HL-60 (cell line): ENCODE data around the gene VPREB3.

ENCODE experiments used
- DNase-seq, 2 experiments: peaks; one replicate each; pipeline ENCODE4 v3.0.0-alpha.2; 2010 to 2020; ENCODE audit warnings: low read depth in 1 of 2, low spot score in 1 of 2
- H3K27ac ChIP-seq: fragments of 250-450 bp; sonication (Bioruptor Pico); replicated peaks from 2 replicates; pipeline ENCODE4 v1.5.1; 2020; ENCODE audit warnings: mild to moderate bottlenecking, moderate library complexity
- H3K27me3 ChIP-seq: fragments of 250-450 bp; sonication (Bioruptor Pico); 2 replicates; pipeline ENCODE4 v1.5.1; 2021; ENCODE audit warnings: mild to moderate bottlenecking, moderate library complexity; ENCODE audit not compliant: insufficient read depth, poor library complexity, severe bottlenecking
- H3K4me3 ChIP-seq: replicated peaks from 2 replicates; pipeline ENCODE4 v1.5.1; 2011; ENCODE audit warnings: mild to moderate bottlenecking, control low read depth, low read length; ENCODE audit not compliant: insufficient read depth
- CTCF ChIP-seq: IDR thresholded peaks from one replicate; pipeline ENCODE4 v1.5.1; 2011; ENCODE audit warnings: low read length, control low read depth, inconsistent platforms; ENCODE audit not compliant: insufficient read depth
- GABPA ChIP-seq: IDR thresholded peaks from 2 replicates; pipeline ENCODE4 v1.6.1; 2012; ENCODE audit warnings: low read depth
- POLR2AphosphoS5 ChIP-seq: IDR thresholded peaks from 2 replicates; pipeline ENCODE4 v1.6.1; 2012; ENCODE audit warnings: low read depth
- SPI1 ChIP-seq: IDR thresholded peaks from 2 replicates; pipeline ENCODE4 v1.6.1; 2012; ENCODE audit warnings: low read depth, mild to moderate bottlenecking, borderline replicate concordance
- TF ChIP-seq, protein P1 (sequence below): IDR thresholded peaks from 2 replicates; pipeline ENCODE4 v1.6.1; 2012; ENCODE audit warnings: low read depth; ENCODE audit not compliant: insufficient replicate concordance

VPREB3 gene

GRCh38 chr22:23782252-23782651 is 28.0 kb upstream of the VPREB3 start:
- Histone ChIP-seq H3K27ac (no peak overlapping the region), H3K27me3 (no peaks in the 10 kb centered on the region)
- no peak for TF ChIP-seq CTCF
- no peak for TF ChIP-seq SPI1
- TF ChIP-seq, protein P1, sequence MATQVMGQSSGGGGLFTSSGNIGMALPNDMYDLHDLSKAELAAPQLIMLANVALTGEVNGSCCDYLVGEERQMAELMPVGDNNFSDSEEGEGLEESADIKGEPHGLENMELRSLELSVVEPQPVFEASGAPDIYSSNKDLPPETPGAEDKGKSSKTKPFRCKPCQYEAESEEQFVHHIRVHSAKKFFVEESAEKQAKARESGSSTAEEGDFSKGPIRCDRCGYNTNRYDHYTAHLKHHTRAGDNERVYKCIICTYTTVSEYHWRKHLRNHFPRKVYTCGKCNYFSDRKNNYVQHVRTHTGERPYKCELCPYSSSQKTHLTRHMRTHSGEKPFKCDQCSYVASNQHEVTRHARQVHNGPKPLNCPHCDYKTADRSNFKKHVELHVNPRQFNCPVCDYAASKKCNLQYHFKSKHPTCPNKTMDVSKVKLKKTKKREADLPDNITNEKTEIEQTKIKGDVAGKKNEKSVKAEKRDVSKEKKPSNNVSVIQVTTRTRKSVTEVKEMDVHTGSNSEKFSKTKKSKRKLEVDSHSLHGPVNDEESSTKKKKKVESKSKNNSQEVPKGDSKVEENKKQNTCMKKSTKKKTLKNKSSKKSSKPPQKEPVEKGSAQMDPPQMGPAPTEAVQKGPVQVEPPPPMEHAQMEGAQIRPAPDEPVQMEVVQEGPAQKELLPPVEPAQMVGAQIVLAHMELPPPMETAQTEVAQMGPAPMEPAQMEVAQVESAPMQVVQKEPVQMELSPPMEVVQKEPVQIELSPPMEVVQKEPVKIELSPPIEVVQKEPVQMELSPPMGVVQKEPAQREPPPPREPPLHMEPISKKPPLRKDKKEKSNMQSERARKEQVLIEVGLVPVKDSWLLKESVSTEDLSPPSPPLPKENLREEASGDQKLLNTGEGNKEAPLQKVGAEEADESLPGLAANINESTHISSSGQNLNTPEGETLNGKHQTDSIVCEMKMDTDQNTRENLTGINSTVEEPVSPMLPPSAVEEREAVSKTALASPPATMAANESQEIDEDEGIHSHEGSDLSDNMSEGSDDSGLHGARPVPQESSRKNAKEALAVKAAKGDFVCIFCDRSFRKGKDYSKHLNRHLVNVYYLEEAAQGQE = no peak
- TF ChIP-seq POLR2AphosphoS5 = no peak
- no peak for TF ChIP-seq GABPA

DNA sequence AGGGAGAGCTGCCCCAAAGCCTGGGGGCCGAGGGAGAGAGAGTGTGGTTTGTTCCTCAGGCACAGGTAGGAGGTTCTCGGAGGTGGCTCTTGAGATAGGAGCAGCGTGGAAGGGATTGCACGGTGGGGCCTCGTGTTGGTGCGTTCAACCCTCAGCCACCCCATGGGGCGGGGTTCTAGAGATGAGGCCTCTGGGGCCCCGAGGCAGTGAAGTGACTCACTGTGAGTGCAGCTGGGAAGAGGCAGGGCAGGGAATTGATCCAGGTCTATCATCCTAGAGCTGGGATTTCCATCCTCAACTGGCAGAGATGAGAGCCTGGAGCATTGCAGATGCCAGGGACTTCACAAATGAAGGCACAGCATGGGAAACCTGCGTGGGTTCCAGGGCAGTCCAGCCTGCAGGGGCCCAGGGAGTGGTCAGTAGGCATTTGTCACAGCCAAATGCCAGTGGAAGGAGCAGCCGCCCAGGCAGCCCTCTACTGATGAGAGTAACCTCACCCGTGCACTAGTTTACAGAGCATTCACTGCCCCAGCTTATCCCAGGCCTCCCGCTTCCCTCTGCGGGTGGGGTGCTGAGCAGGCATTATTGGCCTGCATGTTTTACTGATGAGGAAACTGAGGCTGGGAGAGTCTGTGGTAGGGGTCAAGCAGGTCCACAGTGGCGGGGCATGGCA is 27.4 kb upstream of the VPREB3 start:
- no peak overlapping the region for H3K27ac ChIP-seq
- TF ChIP-seq GABPA (no peak), POLR2AphosphoS5 (no peak), CTCF (no peak), SPI1 (no peak)
- TF ChIP-seq, protein P1 = no peak
- no peak for DNase-seq
- H3K4me3 ChIP-seq = no peak overlapping the region
- no peaks in the 10 kb centered on the region for H3K27me3 ChIP-seq

More at GRCh38 chr22:23782252-23782651, 28.0 kb upstream of the VPREB3 start:
- no peak overlapping the region for H3K4me3 ChIP-seq
- DNase-seq = no peak

DNA sequence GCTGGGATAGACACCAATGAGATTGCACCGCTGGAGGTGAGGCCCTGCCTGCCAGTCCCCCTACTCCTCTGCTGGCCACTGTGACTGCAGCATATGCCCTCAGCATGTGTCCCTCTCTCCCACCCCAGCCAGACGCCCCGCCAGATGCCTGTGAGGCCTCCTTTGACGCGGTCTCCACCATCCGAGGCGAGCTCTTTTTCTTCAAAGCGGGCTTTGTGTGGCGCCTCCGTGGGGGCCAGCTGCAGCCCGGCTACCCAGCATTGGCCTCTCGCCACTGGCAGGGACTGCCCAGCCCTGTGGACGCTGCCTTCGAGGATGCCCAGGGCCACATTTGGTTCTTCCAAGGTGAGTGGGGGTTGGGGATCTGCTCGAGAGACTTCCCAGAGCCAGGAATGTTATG is 26.8 kb upstream of the VPREB3 start:
- Histone ChIP-seq H3K27me3 (no peaks in the 10 kb centered on the region), H3K4me3 (no peak overlapping the region), H3K27ac (no peak overlapping the region)
- TF ChIP-seq SPI1 = no peak
- TF ChIP-seq, protein P1 = no peak
- no peak for TF ChIP-seq POLR2AphosphoS5
- TF ChIP-seq CTCF = no peak
- no peak for TF ChIP-seq GABPA
- no peak for DNase-seq
